HG02642 (cell line): Measurements from ENCODE around the gene CSKMT.
"Not testable (repeated sequence)": the region's sequence is repeated elsewhere in the genome, so short reads cannot be mapped to it uniquely, and the experiment has no call there.

Experiments used
- ATAC-seq: cut with Tn5 transposase; IDR thresholded peaks from one replicate; pipeline ENCODE4 v1.9.1; 2021; ENCODE audit warnings: mild to moderate bottlenecking; ENCODE audit not compliant: unreplicated experiment, poor library complexity

CSKMT gene

GRCh38 chr11:62652161-62653006, 12.7 kb upstream of the CSKMT start:
- no peak for ATAC-seq

DNA sequence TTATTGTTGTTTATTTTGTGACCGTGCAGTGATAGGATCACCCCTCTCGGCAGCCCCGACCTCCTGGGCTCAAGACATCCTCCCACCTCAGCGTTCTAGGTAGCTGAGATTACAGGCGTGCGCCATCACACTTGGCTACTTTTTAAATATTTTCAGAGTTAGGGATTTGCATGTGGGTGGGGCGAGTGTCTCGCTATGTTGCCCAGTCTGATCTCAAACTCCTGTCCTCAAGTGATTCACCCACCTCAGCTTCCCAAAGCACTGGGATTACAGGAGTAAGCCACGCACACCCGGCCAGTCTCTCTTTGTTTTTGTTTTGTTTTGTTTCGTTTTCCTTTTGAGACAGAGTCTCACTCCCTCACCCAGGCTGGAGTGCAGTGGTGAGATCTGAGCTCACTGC, 10.8 kb upstream of the CSKMT start:
- ATAC-seq: no peak

- no peak for ATAC-seq
These were observed 8.2 kb upstream of the CSKMT start for GRCh38 chr11:62656796-62657429.

GRCh38 chr11:62664405-62665074, 572 bp upstream of the CSKMT start:
- peak; percentile 30 for ATAC-seq

DNA sequence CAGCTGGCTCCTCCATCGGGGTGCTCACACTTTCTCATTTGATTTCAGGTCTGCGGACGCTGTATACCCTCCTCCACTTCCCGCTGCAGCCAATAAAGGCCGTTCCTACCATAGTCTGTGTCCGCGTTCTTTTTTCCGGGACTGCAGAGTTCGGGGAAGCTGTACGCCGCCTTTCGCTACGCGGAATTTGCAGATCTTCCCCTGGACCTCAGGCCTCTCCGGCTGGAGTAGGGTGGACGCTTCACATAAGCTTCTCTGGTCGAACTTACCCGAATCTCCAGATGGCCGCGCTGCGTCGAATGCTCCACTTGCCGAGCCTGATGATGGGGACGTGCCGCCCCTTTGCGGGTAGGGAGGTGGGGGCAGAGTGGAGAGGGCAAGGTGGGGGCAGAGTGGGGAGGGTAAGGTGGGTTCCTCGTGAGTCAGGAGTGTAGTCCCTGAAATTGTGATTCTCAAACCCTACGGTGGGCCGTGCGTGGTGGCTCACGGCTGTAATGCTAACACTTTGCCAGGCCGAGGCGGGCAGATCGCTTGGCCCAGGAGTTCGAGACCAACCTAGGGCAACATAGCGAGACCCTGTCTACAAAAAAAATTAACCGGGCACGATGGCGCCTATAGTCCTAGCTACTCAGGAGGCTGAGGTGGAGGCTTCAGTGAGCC, 617 bp downstream of the CSKMT start:
- ATAC-seq: peak; percentile 20

DNA sequence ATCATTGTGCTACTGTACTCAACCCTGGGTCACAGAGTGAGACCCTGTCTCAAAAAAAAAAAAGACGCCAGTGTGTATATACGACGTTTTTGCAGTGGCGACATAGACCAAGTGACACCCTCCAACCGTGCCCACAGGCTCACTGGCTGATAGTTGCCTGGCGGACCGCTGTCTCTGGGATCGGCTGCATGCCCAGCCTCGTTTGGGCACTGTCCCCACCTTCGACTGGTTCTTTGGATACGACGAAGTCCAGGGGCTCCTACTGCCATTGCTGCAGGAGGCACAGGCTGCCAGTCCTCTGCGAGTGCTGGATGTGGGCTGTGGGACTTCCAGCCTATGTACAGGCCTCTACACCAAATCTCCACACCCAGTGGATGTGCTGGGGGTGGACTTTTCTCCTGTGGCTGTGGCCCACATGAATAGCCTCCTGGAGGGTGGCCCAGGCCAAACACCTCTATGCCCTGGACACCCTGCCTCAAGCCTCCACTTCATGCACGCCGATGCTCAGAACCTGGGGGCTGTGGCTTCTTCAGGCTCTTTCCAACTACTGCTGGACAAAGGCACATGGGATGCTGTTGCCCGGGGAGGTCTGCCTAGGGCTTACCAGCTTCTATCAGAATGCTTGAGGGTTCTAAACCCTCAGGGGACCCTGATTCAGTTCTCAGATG, 1.3 kb downstream of the CSKMT start:
- ATAC-seq: no peak

DNA sequence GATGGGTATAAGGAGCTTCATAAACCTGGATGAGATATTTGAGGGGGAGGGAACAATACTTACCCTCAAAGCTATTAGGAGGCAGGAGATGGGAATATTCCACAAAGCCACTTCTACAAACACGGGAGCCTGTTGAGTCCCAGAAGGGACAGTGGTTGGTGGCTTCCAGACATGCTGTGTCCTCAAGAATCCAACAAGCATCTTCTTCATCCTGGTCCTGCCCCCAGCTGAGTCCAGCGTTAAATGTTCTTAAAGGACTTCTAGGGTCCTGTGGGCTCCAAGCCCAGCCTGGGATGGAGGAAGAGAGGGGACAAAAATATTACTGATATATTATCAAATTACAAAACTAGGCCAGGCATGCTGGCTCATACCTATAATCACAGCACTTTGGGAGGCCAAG, 2.3 kb downstream of the CSKMT start:
- no peak for ATAC-seq

DNA sequence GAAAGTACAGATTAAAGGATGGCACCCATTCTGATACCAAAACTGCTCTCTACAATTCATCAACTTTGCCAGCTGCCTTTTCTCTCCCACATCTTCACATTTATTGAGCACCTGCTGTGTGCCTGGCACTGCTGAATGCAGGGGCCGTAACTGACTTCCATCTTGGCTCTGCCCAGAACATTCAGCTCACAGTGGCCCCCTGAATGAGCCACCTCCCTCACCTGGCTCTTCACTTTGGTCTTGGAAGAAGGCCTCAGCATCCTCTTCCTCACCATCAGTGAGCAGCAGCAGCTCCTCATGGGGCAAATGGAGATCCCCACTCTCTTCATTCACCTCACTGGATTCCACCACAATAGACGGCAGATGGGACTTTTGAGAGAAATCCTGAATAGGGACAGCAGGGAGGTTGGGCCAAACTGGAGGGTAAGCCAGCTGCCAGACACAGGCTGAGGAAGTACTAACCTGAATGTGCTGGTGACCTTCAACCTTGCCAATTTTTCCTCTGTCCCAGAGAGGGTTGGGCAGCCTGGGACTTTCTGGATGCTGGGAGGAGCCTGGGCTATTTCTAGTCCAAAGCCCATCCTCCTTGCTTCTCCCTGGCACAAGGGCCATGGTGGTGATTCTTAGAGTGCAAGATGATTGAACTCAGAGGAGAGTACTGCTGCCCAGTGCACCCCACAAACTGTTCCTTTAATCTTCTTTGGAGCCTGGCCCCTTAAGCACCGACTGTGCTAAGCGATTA, 4.5 kb downstream of the CSKMT start:
- no peak for ATAC-seq

- ATAC-seq: peak; percentile 12
These were observed 6.1 kb downstream of the CSKMT start for GRCh38 chr11:62671236-62671607.

- ATAC-seq: peak; percentile 61
These were observed 6.7 kb downstream of the CSKMT start, which contains the start of the genes LBHD1 and UQCC3 for GRCh38 chr11:62671608-62672389. Gene LBHD1, minus strand, starts transcription at chr11:62672267. Its CDS starts 2,236 bp downstream, at chr11:62670031. Gene UQCC3, plus strand, starts transcription at chr11:62671673. Its CDS starts 73 bp downstream, at chr11:62671746.

GRCh38 chr11:62673196-62673525, 8.0 kb downstream of the CSKMT start:
- ATAC-seq: no peak

- ATAC-seq: not testable (repeated sequence)
These were observed 10.3 kb downstream of the CSKMT start for GRCh38 chr11:62675415-62675814.

DNA sequence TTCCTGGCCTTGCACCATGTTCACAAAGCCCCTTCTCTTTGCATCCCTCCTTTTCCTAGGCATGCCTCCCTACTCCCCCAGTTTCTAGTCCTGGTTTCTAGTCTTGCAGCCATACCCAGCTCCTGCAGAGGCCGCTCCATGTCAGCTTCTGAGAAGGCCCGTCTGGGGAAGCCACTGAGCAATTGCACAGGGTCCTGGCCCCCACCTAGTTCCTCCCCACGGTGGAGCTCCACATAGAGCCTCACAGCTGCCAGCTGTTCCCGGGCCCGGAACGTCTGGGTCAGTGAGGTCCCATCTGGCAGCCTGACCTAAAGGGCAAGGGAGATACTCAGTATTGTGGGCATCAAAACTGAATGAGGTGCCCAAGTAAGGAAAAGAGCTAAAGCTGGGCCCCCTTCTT, 11.6 kb downstream of the CSKMT start:
- no peak for ATAC-seq

DNA sequence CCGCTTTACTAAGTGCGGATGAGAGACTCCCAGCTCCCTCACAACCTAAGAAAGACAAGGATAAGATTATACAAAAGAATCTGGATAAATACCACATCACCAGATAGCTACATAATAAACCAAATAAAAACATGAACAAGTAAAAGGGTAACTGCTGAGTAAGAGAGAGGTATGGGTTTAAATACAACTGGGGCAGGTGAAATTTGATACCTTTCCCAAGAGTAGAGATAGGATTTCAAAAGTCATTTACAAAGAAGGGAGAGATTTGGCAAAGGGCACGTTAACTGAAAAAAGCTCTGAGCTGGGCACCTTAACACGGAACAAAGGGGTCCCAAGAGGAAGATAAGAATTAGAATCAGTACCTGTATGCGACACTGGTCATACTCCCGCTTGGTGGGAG, 12.0 kb downstream of the CSKMT start:
- ATAC-seq: no peak

DNA sequence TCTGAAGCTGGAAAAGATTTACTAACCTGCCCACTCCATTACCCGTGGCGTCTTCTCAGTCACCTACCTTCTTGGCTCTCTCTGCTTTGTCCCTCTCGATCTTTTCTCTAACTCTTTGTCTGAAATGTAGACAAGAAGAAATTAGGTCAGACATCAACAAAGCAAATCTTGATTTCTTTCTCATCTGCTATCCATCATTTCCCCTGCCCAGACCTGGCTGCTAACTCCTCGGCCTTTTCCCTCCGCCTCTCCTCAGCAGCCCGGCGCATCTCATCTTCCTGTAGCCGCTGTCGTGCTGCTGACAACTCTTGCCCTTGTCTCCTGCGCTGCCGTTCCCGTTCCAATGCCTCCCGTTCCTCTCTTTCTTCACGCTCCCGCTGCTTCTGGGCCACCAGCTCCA, 12.6 kb downstream of the CSKMT start:
- ATAC-seq: no peak

DNA sequence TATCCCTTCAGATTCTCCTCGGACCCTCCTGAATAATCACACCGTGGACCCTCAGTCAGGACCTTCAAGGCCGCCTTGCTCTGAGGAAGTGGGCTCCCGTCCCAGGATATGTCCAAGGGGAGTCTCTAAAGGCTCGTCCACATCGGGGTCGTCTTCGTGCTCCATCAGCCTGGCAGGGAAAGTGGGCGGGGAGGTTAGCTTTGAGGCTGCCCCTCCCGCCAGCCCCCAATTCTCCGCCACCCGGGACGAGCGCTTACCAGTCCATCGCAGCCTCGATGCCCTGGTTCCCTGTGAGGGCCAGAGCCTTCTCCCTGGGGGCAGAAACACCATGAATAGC, 13.3 kb downstream of the CSKMT start:
- ATAC-seq: no peak

DNA sequence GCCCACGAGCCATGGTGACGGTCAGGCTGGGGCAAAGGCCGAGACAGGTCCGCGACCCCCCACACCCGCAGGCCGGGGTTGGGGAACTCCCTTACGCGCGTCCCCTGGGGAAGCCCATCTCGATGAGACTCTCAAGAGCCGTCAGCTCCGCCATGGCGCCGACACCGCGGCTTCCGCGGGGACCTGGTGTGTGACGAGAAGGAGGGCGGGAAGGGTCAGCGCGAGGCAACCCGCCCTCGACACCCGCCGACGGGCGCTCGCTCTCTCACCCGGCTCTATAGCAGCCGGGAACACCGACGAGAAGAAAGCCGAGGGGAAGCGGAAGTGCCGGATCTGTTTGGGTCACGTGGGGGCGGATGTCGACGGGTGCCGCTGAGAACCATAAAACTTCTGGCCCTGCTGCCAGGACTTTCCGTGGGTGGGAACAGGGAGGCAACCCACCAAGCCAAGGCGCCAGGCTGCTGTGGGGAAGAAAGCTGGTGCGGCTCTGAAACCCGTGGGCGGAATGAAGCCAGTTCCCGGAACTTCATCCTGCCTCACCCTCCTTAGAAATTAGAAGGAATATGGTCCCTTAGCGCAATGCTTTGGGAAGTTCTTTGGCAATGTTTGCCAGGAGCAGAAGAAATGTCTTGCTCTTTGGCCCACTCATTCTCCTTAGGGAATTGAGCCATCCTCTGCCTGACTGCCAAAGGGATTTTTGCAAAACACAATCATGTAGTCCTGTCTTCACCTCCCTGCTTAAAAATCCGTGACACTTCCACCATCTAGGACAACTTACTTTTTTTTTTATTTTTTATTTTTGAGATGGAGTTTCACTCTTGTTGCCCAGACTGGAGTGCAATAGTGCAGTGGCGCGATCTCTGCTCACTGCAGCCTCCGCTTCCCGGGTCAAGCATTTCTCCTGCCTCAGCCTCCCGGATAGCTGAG, 13.9 kb downstream of the CSKMT start, which contains the start of gene UBXN1:
UBXN1 (minus strand) TSS at position 304 of the 927 bp plus-strand sequence; CDS start at position 154, 150 bp downstream.
- ATAC-seq: peak; percentile 60

DNA sequence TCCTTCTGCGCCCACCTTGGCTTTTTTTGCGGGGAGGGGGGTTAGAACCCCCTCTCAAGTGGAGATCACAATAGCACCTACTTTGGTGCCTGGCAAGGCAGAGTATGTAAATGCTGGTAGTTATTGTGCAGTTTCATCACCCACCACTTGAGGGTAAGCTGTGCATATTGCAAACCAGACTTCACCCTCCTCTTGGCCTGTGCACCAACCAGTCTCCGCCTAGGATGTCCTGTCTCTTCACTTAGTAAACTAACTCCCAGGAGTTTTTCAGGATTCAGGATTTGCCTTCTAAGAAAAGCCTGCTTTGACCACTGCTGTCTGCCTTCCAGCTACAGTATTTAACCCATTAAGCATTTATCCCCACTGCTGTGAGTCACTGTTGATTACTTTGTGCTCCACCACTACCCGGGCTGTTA, 15.7 kb downstream of the CSKMT start:
- no peak for ATAC-seq
